Measurements from ENCODE around the gene LITAF.

- TF ChIP-seq CTCF (IDR thresholded peaks at IDR 0.05 in 2 of 3, conservative IDR thresholded peaks at IDR 0.05 in 1 of 3; ENCODE audit: borderline replicate concordance in 1 of 3, insufficient read depth in 1 of 3, low read depth in 2 of 3, low read length in 2 of 3) (no peak), EGR1 (IDR thresholded peaks at IDR 0.05; ENCODE audit: low read depth) (no peak), ATF3 (IDR thresholded peaks at IDR 0.05) (no peak)
Measured at GRCh38 chr16:11521055-11521454, 65.7 kb downstream of the LITAF start.

Measured in HCT116 (cell line).